Measurements from ENCODE around the gene SEMA3E. TPM values are rescaled to one million over a fixed set of nuclear protein-coding genes. Genes with fewer than 3 reads are reported as not detected.
"Not testable (repeated sequence)": the region's sequence is repeated elsewhere in the genome, so short reads cannot be mapped to it uniquely, and the experiment has no call there.

Gene SEMA3E
- total RNA-seq, 1 experiment from 2014 or later: not detected

GRCh38 chr7:83559887-83560286 is 89.1 kb downstream of the SEMA3E start:
- no peak for DNase-seq (ENCODE audit: low read depth)

- DNase-seq (ENCODE audit: low read depth): not testable (repeated sequence)
Observed at GRCh38 chr7:83552556-83552955, 96.4 kb downstream of the SEMA3E start.

DNA sequence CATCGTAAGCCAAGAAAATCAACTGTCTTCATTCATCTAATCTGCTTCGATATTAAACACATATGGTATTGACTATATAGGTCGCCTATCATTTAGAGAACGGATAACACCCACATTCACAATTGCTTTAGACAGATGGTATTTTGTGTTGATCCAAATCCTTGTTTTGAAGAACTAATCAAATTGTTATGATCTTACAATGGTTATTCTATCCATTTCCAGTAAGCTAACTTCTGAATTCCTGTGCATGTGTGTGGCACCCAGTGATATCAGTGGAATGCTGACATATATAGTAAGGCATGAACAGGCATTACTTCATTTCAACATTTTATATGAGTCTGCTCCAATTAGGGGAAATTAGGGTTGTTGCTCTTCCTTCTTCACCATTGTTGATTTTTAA is 98.8 kb downstream of the SEMA3E start:
- no peak for DNase-seq (ENCODE audit: low read depth)

DNA sequence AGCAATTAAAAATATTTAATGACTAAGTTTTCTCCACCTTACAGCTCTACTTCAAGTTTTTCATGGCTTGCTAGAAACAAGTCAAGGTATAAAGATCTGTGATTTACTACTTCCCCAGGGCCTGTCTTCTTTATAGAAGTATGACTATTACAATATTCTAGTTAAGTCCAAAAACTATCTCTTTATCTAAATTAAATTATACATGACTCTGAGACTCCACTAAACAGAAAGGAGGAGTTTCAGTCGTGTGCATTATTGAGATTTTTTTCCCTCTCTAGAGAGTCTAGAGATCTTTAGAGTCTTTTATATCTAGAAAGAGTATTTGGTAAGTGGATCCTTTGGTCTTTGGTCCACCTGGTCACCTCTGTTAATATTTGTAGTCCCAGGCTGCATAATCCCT is 100.7 kb downstream of the SEMA3E start:
- DNase-seq (ENCODE audit: low read depth): no peak

DNA sequence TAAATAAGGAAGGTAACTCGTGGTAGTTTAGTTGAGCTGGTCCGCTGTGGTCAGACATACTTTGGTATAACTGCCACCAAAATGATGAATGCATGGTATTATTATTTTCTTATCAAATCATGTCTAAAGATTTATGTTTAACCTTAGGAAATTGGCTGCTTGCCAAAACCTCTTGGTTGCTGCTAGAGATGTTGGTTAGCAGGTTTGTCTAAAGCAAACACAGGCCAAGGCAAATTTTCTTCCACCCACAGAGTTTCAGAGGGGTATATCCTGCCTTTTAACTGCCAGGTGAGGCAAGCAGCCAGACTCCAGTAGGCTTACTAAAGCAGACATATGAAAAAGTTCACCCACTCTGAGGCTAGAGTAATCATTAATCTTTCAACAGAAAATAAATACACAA is 101.4 kb downstream of the SEMA3E start:
- DNase-seq (ENCODE audit: low read depth): peak; percentile 60

GRCh38 chr7:83546586-83546985 is 102.4 kb downstream of the SEMA3E start:
- no peak for DNase-seq (ENCODE audit: low read depth)

GRCh38 chr7:83541187-83541960 is 107.6 kb downstream of the SEMA3E start:
- DNase-seq (ENCODE audit: low read depth): no peak

- DNase-seq (ENCODE audit: low read depth): no peak
Observed at GRCh38 chr7:83534488-83534887, 114.5 kb downstream of the SEMA3E start.

DNA sequence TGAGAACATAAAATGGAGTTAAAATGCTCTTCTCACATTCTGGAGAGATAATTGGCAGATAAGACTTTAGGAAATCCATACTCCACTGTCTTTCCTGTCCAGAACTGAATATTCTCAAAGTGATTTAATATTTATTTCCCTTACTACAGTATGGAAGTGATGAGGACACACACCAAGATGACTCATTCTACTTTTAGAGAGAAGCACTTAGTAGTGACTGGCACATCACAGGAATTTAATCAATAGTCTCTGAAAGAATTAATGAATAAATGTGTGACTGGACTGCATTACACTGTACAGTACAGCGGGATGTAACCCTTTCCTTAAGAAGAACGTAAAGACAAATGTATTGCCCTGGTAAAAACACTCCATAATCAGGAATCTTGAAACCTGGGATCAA is 116.7 kb downstream of the SEMA3E start:
- no peak for DNase-seq (ENCODE audit: low read depth)

GRCh38 chr7:83531766-83532165 is 117.2 kb downstream of the SEMA3E start:
- DNase-seq (ENCODE audit: low read depth): no peak

GRCh38 chr7:83528925-83529423 is 120.0 kb downstream of the SEMA3E start:
- no peak for DNase-seq (ENCODE audit: low read depth)

GRCh38 chr7:83524277-83525075 is 124.5 kb downstream of the SEMA3E start:
- no peak for DNase-seq (ENCODE audit: low read depth)

DNA sequence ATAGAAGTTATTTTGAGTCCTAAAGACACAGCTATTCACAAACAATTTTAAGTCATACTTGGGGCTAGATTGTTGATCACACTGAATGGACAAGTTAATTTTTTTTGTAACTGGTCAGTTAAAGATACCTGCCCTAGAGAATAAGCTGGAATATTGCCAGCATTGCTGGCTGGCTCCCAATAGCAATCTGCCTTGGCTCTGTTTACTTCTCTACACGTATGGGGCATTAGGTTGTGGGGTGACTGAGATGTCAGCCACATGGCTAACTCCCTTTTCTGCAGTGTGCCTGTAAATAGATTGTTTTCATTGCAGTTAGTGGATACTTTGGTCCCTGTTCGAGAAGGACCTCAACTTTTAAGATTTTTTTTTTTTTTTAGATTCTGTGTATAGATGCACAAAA is 128.2 kb downstream of the SEMA3E start:
- no peak for DNase-seq (ENCODE audit: low read depth)

DNA sequence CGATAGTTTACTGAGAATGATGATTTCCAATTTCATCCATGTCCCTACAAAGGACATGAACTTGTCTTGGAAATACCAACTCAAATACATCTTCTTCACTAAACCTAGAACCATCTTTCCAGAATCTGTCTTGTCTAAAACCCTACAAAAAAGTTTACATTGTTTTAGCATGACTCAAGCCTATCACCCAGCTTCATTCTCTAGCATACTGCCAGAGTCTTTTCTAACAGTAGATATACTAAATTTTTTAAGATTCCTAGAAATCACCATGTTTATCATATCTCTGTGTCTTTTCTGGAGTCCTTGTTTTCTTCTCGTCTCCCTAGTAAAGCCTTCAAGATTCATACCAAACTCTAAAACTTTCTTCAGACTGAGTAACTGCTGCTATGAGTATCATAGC is 129.7 kb downstream of the SEMA3E start:
- DNase-seq (ENCODE audit: low read depth): no peak

- no peak for DNase-seq (ENCODE audit: low read depth)
Observed at GRCh38 chr7:83517035-83517700, 131.8 kb downstream of the SEMA3E start.

- no peak for DNase-seq (ENCODE audit: low read depth)
Observed at GRCh38 chr7:83514977-83515376, 134.0 kb downstream of the SEMA3E start.

- no peak for DNase-seq (ENCODE audit: low read depth)
Observed at GRCh38 chr7:83509255-83510021, 139.5 kb downstream of the SEMA3E start.

- no peak for DNase-seq (ENCODE audit: low read depth)
Observed at GRCh38 chr7:83504330-83504729, 144.6 kb downstream of the SEMA3E start.

DNA sequence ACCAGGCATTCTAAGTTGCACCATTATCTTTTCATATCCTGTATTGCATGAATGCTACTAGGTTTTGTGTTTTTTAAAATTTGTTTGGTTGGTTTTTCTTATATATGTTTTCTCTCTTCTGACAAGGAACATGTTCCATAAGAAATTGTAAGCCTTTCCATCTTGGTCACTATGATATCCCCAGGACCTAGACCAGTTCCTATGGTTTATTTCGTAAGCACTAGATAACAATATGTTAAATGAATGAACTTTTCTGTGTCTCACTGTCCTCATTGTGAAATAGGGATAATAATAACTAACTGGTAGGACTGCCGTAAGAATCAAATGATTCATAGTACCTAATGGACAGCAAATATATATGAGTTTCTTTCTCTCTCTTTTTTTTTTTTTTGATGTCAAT is 146.3 kb downstream of the SEMA3E start:
- no peak for DNase-seq (ENCODE audit: low read depth)

DNA sequence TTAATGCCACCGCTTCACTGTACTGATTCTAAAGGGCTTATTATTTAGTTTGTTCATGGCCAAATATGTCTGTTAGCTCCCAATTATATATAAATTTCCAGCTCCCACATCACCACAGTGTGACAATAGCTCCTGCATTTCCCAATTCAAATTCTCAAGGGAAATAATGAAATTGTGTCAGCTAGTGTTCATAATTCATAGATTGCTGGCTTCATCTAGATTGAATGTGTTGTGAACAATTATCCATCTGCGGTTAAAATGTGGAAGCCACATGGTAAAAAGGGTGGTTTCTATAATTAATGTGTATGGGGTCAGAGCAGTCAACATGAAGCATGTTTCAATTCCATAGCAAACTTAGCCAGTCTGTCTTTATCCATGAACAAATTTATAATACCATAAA is 154.3 kb downstream of the SEMA3E start:
- no peak for DNase-seq (ENCODE audit: low read depth)

DNA sequence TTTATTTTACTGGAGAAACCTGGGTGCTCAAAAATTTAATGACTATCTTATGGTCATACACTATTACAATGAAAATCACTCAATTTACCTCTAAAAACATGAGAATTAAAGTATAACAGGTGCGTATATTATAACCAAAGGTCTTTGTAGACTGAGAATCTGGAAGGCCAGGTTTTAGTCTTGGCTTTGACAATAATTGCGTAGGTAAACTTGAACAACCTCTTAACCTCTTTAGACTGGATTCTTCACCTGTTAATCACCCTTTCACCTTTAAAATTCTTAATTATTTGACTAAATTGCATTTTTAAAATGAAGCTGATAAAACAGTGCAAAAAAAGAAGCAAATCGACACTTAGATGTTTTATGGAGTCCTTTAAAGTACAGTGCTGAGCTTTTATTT is 156.1 kb downstream of the SEMA3E start:
- no peak for DNase-seq (ENCODE audit: low read depth)

- no peak for DNase-seq (ENCODE audit: low read depth)
Observed at GRCh38 chr7:83487801-83488200, 161.1 kb downstream of the SEMA3E start.
